HepG2 (cell line): ENCODE data around the gene AKIP1. TPM values are rescaled to one million over a fixed set of nuclear protein-coding genes. Genes with fewer than 3 reads are reported as not detected.

Source experiments
- CBX2 ChIP-seq, 2 experiments: fragments of 200-600 bp in 1 of 2; sonication (generic); formaldehyde crosslinking in 1 of 2; IDR thresholded peaks; 2 replicates each; pipeline versions ENCODE4 v1.7.0 to v1.8.1; 2018 to 2022; ENCODE audit warnings: low read depth in 2 of 2, low read length in 1 of 2, mild to moderate bottlenecking in 1 of 2, missing genetic modification reagents in 1 of 2
- CC2D1A ChIP-seq: sonication (generic); formaldehyde crosslinking; IDR thresholded peaks from 2 replicates; pipeline ENCODE4 v1.8.1; 2023; ENCODE audit warnings: mild to moderate bottlenecking, missing genetic modification reagents
- CENPX ChIP-seq: sonication (generic); formaldehyde crosslinking; IDR thresholded peaks from 2 replicates; pipeline ENCODE4 v1.9.0; 2021; ENCODE audit warnings: mild to moderate bottlenecking, missing genetic modification reagents, moderate library complexity
- GATA4 ChIP-seq: sonication (generic); IDR thresholded peaks from 2 replicates; pipeline ENCODE4 v1.6.1; 2016; ENCODE audit warnings: antibody characterized with exemption, low read depth, borderline replicate concordance
- HDAC1 ChIP-seq: sonication (generic); formaldehyde crosslinking; IDR thresholded peaks from 2 replicates; pipeline ENCODE4 v1.5.1; 2020; ENCODE audit warnings: mild to moderate bottlenecking, missing genetic modification reagents
- HOXA3 ChIP-seq: sonication (generic); formaldehyde crosslinking; IDR thresholded peaks from 2 replicates; pipeline ENCODE4 v1.5.0; 2020; ENCODE audit warnings: missing genetic modification reagents
- KAT2B ChIP-seq: fragments of 150-350 bp; IDR thresholded peaks from 2 replicates; pipeline ENCODE4 v1.6.1; 2014; ENCODE audit warnings: low read depth, low read length, borderline replicate concordance
- KLF11 ChIP-seq: IDR thresholded peaks from 2 replicates; pipeline ENCODE4 v1.6.1; 2016; ENCODE audit warnings: missing compliant biosample characterization
- KLF6 ChIP-seq: IDR thresholded peaks from 2 replicates; pipeline ENCODE4 v1.8.0; 2016; ENCODE audit warnings: missing biosample characterization, missing genetic modification reagents
- MAZ ChIP-seq, 2 experiments: sonication (generic) in 1 of 2; formaldehyde crosslinking in 1 of 2; IDR thresholded peaks; 2 replicates each; pipeline versions ENCODE4 v1.5.0 to v1.6.1; 2012 to 2020; ENCODE audit warnings: low read depth in 2 of 2, mild to moderate bottlenecking in 2 of 2, borderline replicate concordance in 1 of 2, improper control_type of control experiment in 1 of 2, low read length in 1 of 2, missing genetic modification reagents in 1 of 2, moderate library complexity in 1 of 2
- NAIF1 ChIP-seq: sonication (generic); formaldehyde crosslinking; IDR thresholded peaks from 2 replicates; pipeline ENCODE4 v1.5.0; 2020; ENCODE audit warnings: mild to moderate bottlenecking, missing genetic modification reagents, borderline replicate concordance
- NR2F6 ChIP-seq, 2 experiments: IDR thresholded peaks; 2 replicates each; pipeline ENCODE4 v1.6.1; 2016; ENCODE audit warnings: antibody characterized with exemption in 1 of 2, mild to moderate bottlenecking in 1 of 2
- RBAK ChIP-seq: sonication (generic); formaldehyde crosslinking; IDR thresholded peaks from 2 replicates; pipeline ENCODE4 v1.5.1; 2020; ENCODE audit warnings: mild to moderate bottlenecking, missing genetic modification reagents
- SIX1 ChIP-seq: sonication (generic); formaldehyde crosslinking; IDR thresholded peaks from 2 replicates; pipeline ENCODE4 v1.4.0; 2020; ENCODE audit warnings: missing genetic modification reagents, borderline replicate concordance
- SMARCC2 ChIP-seq: fragments of 450-650 bp; IDR thresholded peaks from 2 replicates; pipeline ENCODE4 v1.6.1; 2017; ENCODE audit warnings: antibody characterized with exemption, mild to moderate bottlenecking
- SMC3 ChIP-seq: IDR thresholded peaks from 2 replicates; pipeline ENCODE4 v1.6.1; 2011; ENCODE audit warnings: low read length, improper control_type of control experiment
- SP4 ChIP-seq: sonication (generic); formaldehyde crosslinking; IDR thresholded peaks from 2 replicates; pipeline ENCODE4 v1.8.1; 2023; ENCODE audit warnings: mild to moderate bottlenecking, missing genetic modification reagents
- SRY ChIP-seq: sonication (generic); formaldehyde crosslinking; IDR thresholded peaks from 2 replicates; pipeline ENCODE4 v1.8.0; 2022; ENCODE audit warnings: mild to moderate bottlenecking, missing genetic modification reagents
- ZBTB1 ChIP-seq: sonication (generic); formaldehyde crosslinking; IDR thresholded peaks from 2 replicates; pipeline ENCODE4 v1.4.0; 2020; ENCODE audit warnings: missing genetic modification reagents, borderline replicate concordance
- ZFP82 ChIP-seq: sonication (generic); formaldehyde crosslinking; IDR thresholded peaks from 2 replicates; pipeline ENCODE4 v1.5.1; 2020; ENCODE audit warnings: mild to moderate bottlenecking, missing genetic modification reagents, borderline replicate concordance
- ZNF501 ChIP-seq: sonication (generic); formaldehyde crosslinking; IDR thresholded peaks from 2 replicates; pipeline ENCODE4 v1.5.1; 2020; ENCODE audit warnings: mild to moderate bottlenecking, moderate library complexity, missing genetic modification reagents
- ZNF564 ChIP-seq: sonication (generic); formaldehyde crosslinking; IDR thresholded peaks from 2 replicates; pipeline ENCODE4 v1.8.1; 2023; ENCODE audit warnings: mild to moderate bottlenecking, missing genetic modification reagents
- ZSCAN25 ChIP-seq: sonication (generic); formaldehyde crosslinking; IDR thresholded peaks from 2 replicates; pipeline ENCODE4 v1.8.0; 2022; ENCODE audit warnings: mild to moderate bottlenecking, missing genetic modification reagents
- polyA plus RNA-seq, 8 experiments: library from polyadenylated mRNA; depleted of rRNA in 3 of 8; stranded (reverse) in 7 of 8; unstranded in 1 of 8; fragments of >200 nt; fragmentation: Illumina TruSeq in 4 of 8; extraction: Trizol in 4 of 8; gene quantifications; 2 replicates each; pipeline versions ENCODE4 v1.2.1 to v1.2.3, GENCODE V29; 2011 to 2016; ENCODE audit warnings: low read depth in 4 of 8, missing spikeins in 1 of 8, mixed read lengths in 1 of 8; ENCODE audit not compliant: insufficient read depth in 1 of 8
- total RNA-seq, 5 experiments: library from RNA; depleted of rRNA; stranded (reverse); fragments of >200 nt; fragmentation: Illumina TruSeq; extraction: Trizol; gene quantifications; 2 replicates each; pipeline ENCODE4 v1.2.3, GENCODE V29; 2016; ENCODE audit warnings: low read depth in 1 of 5
- TF ChIP-seq, protein P1 (sequence below): sonication (generic); formaldehyde crosslinking; IDR thresholded peaks from 2 replicates; pipeline ENCODE4 v1.4.0; 2020; ENCODE audit warnings: missing genetic modification reagents
- TF ChIP-seq, protein P2 (sequence below): sonication (generic); formaldehyde crosslinking; IDR thresholded peaks from 2 replicates; pipeline ENCODE4 v1.5.1; 2020; ENCODE audit warnings: mild to moderate bottlenecking, missing genetic modification reagents, borderline replicate concordance
- TF ChIP-seq, protein P3 (sequence below): sonication (generic); formaldehyde crosslinking; IDR thresholded peaks from 2 replicates; pipeline ENCODE4 v1.8.0; 2022; ENCODE audit warnings: mild to moderate bottlenecking, missing genetic modification reagents; ENCODE audit not compliant: insufficient replicate concordance

The AKIP1 gene
- total and polyA plus RNA-seq, 2 of the 13 experiments (the other 11 are each of a cell fraction or from before 2014, with no cell fraction given) = 10.0 to 20.3 TPM

DNA sequence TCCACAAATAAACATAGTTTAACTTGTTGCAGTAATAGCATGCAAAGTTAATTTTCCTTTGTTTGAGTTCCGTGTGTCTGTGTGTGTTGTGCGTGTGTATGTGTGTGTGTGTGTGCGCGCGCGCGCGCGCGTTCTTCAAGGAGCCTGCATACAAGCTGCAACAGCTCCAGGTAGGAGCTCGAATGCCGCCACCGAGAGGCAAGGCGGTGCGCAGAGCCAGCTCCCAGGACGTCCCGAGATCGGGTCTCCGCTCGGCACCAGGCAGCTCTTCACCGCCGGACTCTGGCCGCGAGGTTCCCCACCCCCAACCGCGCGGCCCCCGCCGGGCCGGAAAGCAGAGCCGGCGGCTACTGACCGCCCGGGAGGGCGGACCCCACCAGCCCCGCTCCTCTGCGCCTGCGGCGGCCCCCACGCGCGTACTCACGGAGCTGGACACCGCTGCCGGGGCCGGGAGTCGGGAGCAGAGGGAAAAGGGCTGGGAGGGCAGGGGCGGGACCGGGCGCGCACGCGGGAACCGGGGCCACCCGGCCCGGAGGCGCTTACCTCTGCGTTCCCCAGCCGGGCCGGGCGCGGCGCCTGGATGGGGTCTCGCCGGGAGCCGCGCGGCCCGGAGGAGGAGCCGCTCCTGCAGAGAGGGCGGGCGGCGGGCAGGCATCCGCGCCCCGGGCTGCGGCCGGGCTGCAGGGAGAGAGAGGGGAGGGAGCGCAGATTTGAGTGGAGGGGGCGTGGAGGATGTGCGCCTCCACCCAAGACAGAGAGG, 40.4 kb upstream of the AKIP1 start (continued):
- 0 out of 2 replicates have a peak, but pooled peaks have one; percentile 35 for TF ChIP-seq HDAC1
- TF ChIP-seq, protein P1, sequence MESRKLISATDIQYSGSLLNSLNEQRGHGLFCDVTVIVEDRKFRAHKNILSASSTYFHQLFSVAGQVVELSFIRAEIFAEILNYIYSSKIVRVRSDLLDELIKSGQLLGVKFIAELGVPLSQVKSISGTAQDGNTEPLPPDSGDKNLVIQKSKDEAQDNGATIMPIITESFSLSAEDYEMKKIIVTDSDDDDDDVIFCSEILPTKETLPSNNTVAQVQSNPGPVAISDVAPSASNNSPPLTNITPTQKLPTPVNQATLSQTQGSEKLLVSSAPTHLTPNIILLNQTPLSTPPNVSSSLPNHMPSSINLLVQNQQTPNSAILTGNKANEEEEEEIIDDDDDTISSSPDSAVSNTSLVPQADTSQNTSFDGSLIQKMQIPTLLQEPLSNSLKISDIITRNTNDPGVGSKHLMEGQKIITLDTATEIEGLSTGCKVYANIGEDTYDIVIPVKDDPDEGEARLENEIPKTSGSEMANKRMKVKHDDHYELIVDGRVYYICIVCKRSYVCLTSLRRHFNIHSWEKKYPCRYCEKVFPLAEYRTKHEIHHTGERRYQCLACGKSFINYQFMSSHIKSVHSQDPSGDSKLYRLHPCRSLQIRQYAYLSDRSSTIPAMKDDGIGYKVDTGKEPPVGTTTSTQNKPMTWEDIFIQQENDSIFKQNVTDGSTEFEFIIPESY (CRISPR knock-in tag) = no peak
- no peak for TF ChIP-seq ZFP82
- no peak for TF ChIP-seq KAT2B
- peak; percentile 72; the same call in 1 of the 2 replicates for TF ChIP-seq ZSCAN25
- no peak for TF ChIP-seq CBX2 (IDR thresholded peaks at IDR 0.05; ENCODE audit: low read depth, low read length)
- TF ChIP-seq CBX2 (CRISPR knock-in tag; IDR thresholded peaks at IDR 0.05; ENCODE audit: low read depth) = no peak
- no peak for TF ChIP-seq CC2D1A (CRISPR knock-in tag)
- TF ChIP-seq KLF11 (CRISPR knock-in tag) = no peak
- no peak for TF ChIP-seq NR2F6 (IDR thresholded peaks at IDR 0.05)
- TF ChIP-seq NR2F6 (CRISPR knock-in tag; IDR thresholded peaks at IDR 0.05) = no peak
- TF ChIP-seq, protein P2, sequence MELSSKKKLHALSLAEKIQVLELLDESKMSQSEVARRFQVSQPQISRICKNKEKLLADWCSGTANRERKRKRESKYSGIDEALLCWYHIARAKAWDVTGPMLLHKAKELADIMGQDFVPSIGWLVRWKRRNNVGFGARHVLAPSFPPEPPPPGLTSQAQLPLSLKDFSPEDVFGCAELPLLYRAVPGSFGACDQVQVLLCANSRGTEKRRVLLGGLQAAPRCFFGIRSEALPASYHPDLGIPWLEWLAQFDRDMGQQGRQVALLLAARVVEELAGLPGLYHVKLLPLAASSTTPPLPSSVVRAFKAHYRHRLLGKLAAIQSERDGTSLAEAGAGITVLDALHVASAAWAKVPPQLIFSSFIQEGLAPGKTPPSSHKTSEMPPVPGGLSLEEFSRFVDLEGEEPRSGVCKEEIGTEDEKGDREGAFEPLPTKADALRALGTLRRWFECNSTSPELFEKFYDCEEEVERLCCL = no peak
- TF ChIP-seq CENPX (CRISPR knock-in tag) = no peak
- no peak for TF ChIP-seq GATA4
- no peak for TF ChIP-seq NAIF1 (CRISPR knock-in tag)
- TF ChIP-seq RBAK (CRISPR knock-in tag) = no peak
- TF ChIP-seq HOXA3 (CRISPR knock-in tag) = no peak
- no peak for TF ChIP-seq SIX1 (CRISPR knock-in tag)
- TF ChIP-seq MAZ (IDR thresholded peaks at IDR 0.05; ENCODE audit: borderline replicate concordance, low read depth, low read length) = no peak
- no peak for TF ChIP-seq MAZ (CRISPR knock-in tag; IDR thresholded peaks at IDR 0.05; ENCODE audit: low read depth)
- no peak for TF ChIP-seq ZNF501 (CRISPR knock-in tag)
- no peak for TF ChIP-seq ZNF564 (CRISPR knock-in tag)
- TF ChIP-seq KLF6 (CRISPR knock-in tag) = no peak
- 0 out of 2 replicates have a peak, but pooled peaks have one; percentile 18 for TF ChIP-seq SRY (CRISPR knock-in tag)
- TF ChIP-seq SP4 = peak; percentile 42; the same call in 1 of the 2 replicates
- no peak for TF ChIP-seq SMC3
- TF ChIP-seq SMARCC2 = no peak
- TF ChIP-seq, protein P3, sequence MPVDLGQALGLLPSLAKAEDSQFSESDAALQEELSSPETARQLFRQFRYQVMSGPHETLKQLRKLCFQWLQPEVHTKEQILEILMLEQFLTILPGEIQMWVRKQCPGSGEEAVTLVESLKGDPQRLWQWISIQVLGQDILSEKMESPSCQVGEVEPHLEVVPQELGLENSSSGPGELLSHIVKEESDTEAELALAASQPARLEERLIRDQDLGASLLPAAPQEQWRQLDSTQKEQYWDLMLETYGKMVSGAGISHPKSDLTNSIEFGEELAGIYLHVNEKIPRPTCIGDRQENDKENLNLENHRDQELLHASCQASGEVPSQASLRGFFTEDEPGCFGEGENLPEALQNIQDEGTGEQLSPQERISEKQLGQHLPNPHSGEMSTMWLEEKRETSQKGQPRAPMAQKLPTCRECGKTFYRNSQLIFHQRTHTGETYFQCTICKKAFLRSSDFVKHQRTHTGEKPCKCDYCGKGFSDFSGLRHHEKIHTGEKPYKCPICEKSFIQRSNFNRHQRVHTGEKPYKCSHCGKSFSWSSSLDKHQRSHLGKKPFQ (CRISPR knock-in tag) = no peak
- TF ChIP-seq ZBTB1 = no peak
